Peyer's patch (tissue), 4 donors: Measurements from ENCODE around the gene PTGES3L.
"Not testable (repeated sequence)": the region's sequence is repeated elsewhere in the genome, so short reads cannot be mapped to it uniquely, and the experiment has no call there.

Experiments used
- POLR2A ChIP-seq, 2 donors: fragments of 450-650 bp; IDR thresholded peaks; one replicate each; pipeline ENCODE4 v1.5.1; 2017; ENCODE audit warnings: antibody characterized with exemption in 2 of 2, mild to moderate bottlenecking in 2 of 2, moderate library complexity in 2 of 2
- TF ChIP-seq, protein P1 (sequence below), 6 experiments: fragments of 450-650 bp in 4 of 6; fragments of 200-600 bp in 2 of 6; sonication (generic) in 1 of 6; IDR thresholded peaks; one replicate each; pipeline ENCODE4 v1.5.1; 2017 to 2019; ENCODE audit warnings: antibody characterized with exemption in 6 of 6, mild to moderate bottlenecking in 3 of 6, moderate library complexity in 1 of 6

DNA sequence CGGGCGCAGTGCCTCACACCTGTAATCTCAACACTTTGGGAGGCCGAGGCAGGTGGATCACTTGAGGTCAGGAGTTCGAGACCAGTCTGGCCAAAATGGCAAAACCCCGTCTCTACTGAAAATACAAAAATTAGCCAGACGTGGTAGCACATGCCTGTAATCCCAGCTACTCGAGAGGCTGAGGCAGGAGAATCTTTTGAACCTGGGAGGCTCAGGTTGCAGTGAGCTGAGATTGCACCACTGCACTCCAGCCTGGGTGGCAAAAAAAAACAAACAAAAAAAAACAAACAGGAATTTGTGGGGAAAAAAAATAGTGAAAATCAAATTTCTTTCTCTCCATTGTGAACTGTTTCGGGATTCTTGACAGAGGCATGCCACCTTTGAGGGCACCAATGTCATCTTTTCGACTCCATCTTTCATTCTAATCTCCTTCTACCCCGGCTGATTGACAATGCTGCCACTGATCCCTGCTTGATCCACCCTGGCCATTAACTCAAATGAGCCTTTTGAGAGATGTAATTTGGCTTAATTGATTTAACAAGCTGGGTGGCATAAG lies 60.3 kb downstream of the PTGES3L start:
- TF ChIP-seq, protein P1, sequence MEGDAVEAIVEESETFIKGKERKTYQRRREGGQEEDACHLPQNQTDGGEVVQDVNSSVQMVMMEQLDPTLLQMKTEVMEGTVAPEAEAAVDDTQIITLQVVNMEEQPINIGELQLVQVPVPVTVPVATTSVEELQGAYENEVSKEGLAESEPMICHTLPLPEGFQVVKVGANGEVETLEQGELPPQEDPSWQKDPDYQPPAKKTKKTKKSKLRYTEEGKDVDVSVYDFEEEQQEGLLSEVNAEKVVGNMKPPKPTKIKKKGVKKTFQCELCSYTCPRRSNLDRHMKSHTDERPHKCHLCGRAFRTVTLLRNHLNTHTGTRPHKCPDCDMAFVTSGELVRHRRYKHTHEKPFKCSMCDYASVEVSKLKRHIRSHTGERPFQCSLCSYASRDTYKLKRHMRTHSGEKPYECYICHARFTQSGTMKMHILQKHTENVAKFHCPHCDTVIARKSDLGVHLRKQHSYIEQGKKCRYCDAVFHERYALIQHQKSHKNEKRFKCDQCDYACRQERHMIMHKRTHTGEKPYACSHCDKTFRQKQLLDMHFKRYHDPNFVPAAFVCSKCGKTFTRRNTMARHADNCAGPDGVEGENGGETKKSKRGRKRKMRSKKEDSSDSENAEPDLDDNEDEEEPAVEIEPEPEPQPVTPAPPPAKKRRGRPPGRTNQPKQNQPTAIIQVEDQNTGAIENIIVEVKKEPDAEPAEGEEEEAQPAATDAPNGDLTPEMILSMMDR (IDR thresholded peaks at IDR 0.05), result not testable (repeated sequence)
- not testable (repeated sequence) for TF ChIP-seq POLR2A (IDR thresholded peaks at IDR 0.05)
